Natural killer cell (primary cell): ENCODE data around the gene MIDN. TPM values are rescaled to one million over a fixed set of nuclear protein-coding genes. Genes with fewer than 3 reads are reported as not detected.

Experiments used
- ATAC-seq, 3 donors: fragments of 150-1000 bp in 2 of 3; fragments of 200-7000 bp in 1 of 3; cut with Tn5 transposase; 1 replicate in 1 of 3; 2 replicates in 2 of 3; pipeline ENCODE4 v1.10.0; 2021; ENCODE audit warnings: mild to moderate bottlenecking in 2 of 3, moderate library complexity in 2 of 3
- DNase-seq, 2 donors: peaks; one replicate each; pipeline versions ENCODE4 v3.0.0 to v3.0.0-alpha.2; 2013 to 2021; ENCODE audit warnings: mixed read lengths in 1 of 2
- H3K27ac ChIP-seq: one replicate; pipeline ENCODE4 v1.5.1; 2013; ENCODE audit warnings: mild to moderate bottlenecking, low read length
- H3K27me3 ChIP-seq: one replicate; pipeline ENCODE4 v1.6.1; 2013; ENCODE audit warnings: low read length; ENCODE audit not compliant: control insufficient read depth, insufficient read depth
- H3K36me3 ChIP-seq: one replicate; pipeline ENCODE4 v1.6.1; 2013; ENCODE audit warnings: low read length; ENCODE audit not compliant: control insufficient read depth, insufficient read depth
- H3K4me1 ChIP-seq: one replicate; pipeline ENCODE4 v1.6.1; 2013; ENCODE audit warnings: low read length; ENCODE audit not compliant: control insufficient read depth, insufficient read depth
- H3K4me3 ChIP-seq: one replicate; pipeline ENCODE4 v1.5.1; 2013; ENCODE audit warnings: low read length
- H3K9me3 ChIP-seq: one replicate; pipeline ENCODE4 v1.6.1; 2013; ENCODE audit warnings: low read length; ENCODE audit not compliant: control insufficient read depth, insufficient read depth
- H3K27ac Mint-ChIP-seq, 2 donors: one replicate each; pipeline ENCODE4 v1.8.0; 2022; ENCODE audit warnings: mild to moderate bottlenecking in 2 of 2, mixed read lengths in 2 of 2, moderate library complexity in 1 of 2
- H3K27me3 Mint-ChIP-seq, 2 donors: one replicate each; pipeline ENCODE4 v1.8.0; 2022; ENCODE audit warnings: low read depth in 2 of 2, mixed read lengths in 2 of 2
- H3K36me3 Mint-ChIP-seq: one replicate; pipeline ENCODE4 v1.8.0; 2022; ENCODE audit warnings: mixed read lengths
- H3K4me1 Mint-ChIP-seq, 2 donors: one replicate each; pipeline ENCODE4 v1.8.0; 2022; ENCODE audit warnings: mixed read lengths in 2 of 2
- H3K4me3 Mint-ChIP-seq: one replicate; pipeline ENCODE4 v1.8.0; 2022; ENCODE audit warnings: mild to moderate bottlenecking, moderate library complexity, mixed read lengths
- H3K9me3 Mint-ChIP-seq, 2 donors: one replicate each; pipeline ENCODE4 v1.8.0; 2022; ENCODE audit warnings: mixed read lengths in 2 of 2
- CTCF ChIP-seq: fragments of 200-600 bp; IDR thresholded peaks from one replicate; pipeline ENCODE4 v1.8.0; 2022; ENCODE audit warnings: antibody characterized with exemption
- WGBS: methylation state at CpG from one replicate; pipeline ENCODE4 v1.1.7; 2013; ENCODE audit warnings: missing lambda C conversion rate; ENCODE audit not compliant: insufficient coverage; 5-methylcytosine and 5-hydroxymethylcytosine counted together
- intact Hi-C: fragments of 100-400 bp; cut with micrococcal nuclease; formaldehyde crosslinking; loops from one replicate; pipeline ENCODE4 v1.14.2; 2022
- total RNA-seq, 4 donors: library from RNA; stranded (reverse); fragments of 120-200 nt in 1 of 4; gene quantifications; one replicate each; pipeline versions ENCODE4 v1.2.3 to v1.2.4, GENCODE V29; 2013 to 2022

MIDN gene
- total RNA-seq, 3 donors from 2014 or later (not counting 1 experiment from before 2014, with no cell fraction given): 296 to 367 (median 314) TPM

GRCh38 chr19:1290196-1290702, 41.9 kb downstream of the MIDN start:
- no peak overlapping the region for H3K27ac ChIP-seq
- no peak for ATAC-seq
- peaks cover 24% of the 10 kb centered on the region for H3K27me3 ChIP-seq
- H3K4me3 ChIP-seq: no peak overlapping the region
- no peaks in the 10 kb centered on the region for H3K36me3 ChIP-seq
- Mint-ChIP-seq H3K4me1 (peaks cover 0 to 5% of the 10 kb centered on the region in 2 donors), H3K4me3 (no peak overlapping the region), H3K27ac (no peak overlapping the region), H3K27me3 (peaks cover 0 to 22% of the 10 kb centered on the region in 2 donors), H3K36me3 (no peaks in the 10 kb centered on the region), H3K9me3 (no peaks in the 10 kb centered on the region)
- intact Hi-C loops: no loop called here
- TF ChIP-seq CTCF: no peak
- no peak for DNase-seq
- no peaks in the 10 kb centered on the region for H3K9me3 ChIP-seq
- peaks cover 14% of the 10 kb centered on the region for H3K4me1 ChIP-seq
- WGBS: 87% methylated on average over 24 of the region's 24 CpGs

GRCh38 chr19:1290703-1291651, 42.6 kb downstream of the MIDN start:
- H3K27me3 ChIP-seq: peaks cover 23% of the 10 kb centered on the region
- ATAC-seq (no peak), DNase-seq (no peak)
- no peak for TF ChIP-seq CTCF
- no peaks in the 10 kb centered on the region for H3K9me3 Mint-ChIP-seq
- H3K9me3 ChIP-seq: no peaks in the 10 kb centered on the region
- intact Hi-C loops: no loop called here
- H3K27ac Mint-ChIP-seq: no peak overlapping the region
- no peaks in the 10 kb centered on the region for H3K36me3 ChIP-seq
- H3K4me3 ChIP-seq: no peak overlapping the region
- H3K36me3 Mint-ChIP-seq: no peaks in the 10 kb centered on the region
- H3K27me3 Mint-ChIP-seq: peaks cover 0 to 20% of the 10 kb centered on the region in 2 donors
- H3K4me3 Mint-ChIP-seq: no peak overlapping the region
- H3K27ac ChIP-seq: no peak overlapping the region
- H3K4me1 ChIP-seq: peaks cover 17% of the 10 kb centered on the region
- 79% methylated on average over 40 of the region's 40 CpGs for WGBS
- H3K4me1 Mint-ChIP-seq: peaks cover 0 to 5% of the 10 kb centered on the region in 2 donors

- no peak for TF ChIP-seq CTCF
- intact Hi-C loops: no loop called here
- Histone ChIP-seq H3K27me3 (peaks cover 17% of the 10 kb centered on the region), H3K27ac (no peak overlapping the region), H3K4me1 (peaks cover 13% of the 10 kb centered on the region), H3K4me3 (no peak overlapping the region), H3K36me3 (no peaks in the 10 kb centered on the region), H3K9me3 (no peaks in the 10 kb centered on the region)
- Mint-ChIP-seq H3K36me3 (no peaks in the 10 kb centered on the region), H3K27me3 (peaks cover 0 to 15% of the 10 kb centered on the region in 2 donors), H3K9me3 (no peaks in the 10 kb centered on the region), H3K4me1 (no peaks in the 10 kb centered on the region), H3K27ac (no peak overlapping the region), H3K4me3 (no peak overlapping the region)
- ATAC-seq (no peak), DNase-seq (no peak)
- 76% methylated on average over 25 of the region's 25 CpGs for WGBS
Observed at GRCh38 chr19:1291761-1292418, 43.5 kb downstream of the MIDN start.
